GM19468 (cell line): ENCODE data around the gene IRAK2.
A peak's percentile ranks its signal among the peaks of the same experiment; 100 is the strongest.

Experiments used
- ATAC-seq: cut with Tn5 transposase; IDR thresholded peaks from one replicate; pipeline ENCODE4 v1.9.1; 2021; ENCODE audit warnings: mild to moderate bottlenecking, moderate library complexity, moderate number of reproducible peaks; ENCODE audit not compliant: unreplicated experiment; ENCODE audit errors: extremely low read depth

The IRAK2 gene

DNA sequence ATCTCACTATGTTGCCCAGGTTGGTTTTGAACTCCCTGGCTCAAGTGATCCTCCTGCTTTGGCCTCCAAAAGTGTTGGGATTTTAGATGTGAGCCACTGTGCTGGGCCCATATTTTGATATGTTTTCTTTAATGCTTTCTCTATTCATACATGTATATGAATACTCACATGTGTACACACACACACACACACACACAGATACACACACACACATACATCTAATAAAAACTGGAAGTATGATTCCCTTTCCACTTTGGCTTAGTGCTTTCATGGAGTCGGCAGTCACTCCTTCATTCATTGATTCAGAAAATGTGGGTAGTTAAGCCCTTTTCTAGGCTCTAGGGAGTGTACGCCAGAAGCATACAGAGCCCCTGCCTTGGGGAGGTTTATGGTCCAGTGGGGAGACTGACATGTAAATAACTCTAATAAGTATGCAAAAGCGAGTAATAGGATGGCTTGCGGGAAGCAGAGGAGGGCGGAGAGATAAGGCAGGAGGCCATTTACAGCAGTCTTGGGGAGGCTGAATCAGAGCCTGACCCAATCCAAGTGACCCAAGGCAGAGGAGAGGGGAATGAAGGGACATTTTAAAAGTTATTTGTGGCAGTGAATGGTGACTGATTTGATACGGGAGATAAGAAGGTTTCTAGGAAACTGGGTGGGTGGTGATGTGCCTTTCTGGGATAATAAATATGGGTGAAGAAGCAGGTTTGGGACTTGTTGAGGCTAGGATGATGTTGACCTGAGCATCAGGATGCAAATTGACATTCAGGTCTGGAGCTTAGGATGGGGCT is 51.1 kb downstream of the IRAK2 start:
- ATAC-seq: no peak

DNA sequence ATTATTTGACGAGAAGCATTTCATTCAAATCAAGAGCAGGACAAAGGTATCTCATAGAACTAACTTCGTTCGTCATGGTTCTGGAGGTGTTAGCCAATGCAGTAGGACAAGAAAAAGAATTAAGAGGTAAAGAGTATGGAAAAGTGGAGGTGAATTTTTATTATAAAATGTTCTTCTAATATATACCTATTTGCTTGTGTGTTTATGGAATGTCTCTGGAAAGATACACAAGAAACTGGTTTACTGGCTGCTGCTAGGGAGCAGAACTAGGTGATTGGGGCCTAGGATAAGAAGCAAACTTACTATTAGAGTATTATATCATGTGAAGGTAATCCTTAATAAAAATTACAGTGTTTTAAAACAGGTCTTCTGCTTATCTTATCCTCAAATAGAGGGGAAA is 52.6 kb downstream of the IRAK2 start:
- ATAC-seq: no peak

- ATAC-seq: no peak
Observed at GRCh38 chr3:10219737-10220136, 55.0 kb downstream of the IRAK2 start.

- ATAC-seq: peak; percentile 40
Observed at GRCh38 chr3:10223676-10224639, 59.2 kb downstream of the IRAK2 start.

DNA sequence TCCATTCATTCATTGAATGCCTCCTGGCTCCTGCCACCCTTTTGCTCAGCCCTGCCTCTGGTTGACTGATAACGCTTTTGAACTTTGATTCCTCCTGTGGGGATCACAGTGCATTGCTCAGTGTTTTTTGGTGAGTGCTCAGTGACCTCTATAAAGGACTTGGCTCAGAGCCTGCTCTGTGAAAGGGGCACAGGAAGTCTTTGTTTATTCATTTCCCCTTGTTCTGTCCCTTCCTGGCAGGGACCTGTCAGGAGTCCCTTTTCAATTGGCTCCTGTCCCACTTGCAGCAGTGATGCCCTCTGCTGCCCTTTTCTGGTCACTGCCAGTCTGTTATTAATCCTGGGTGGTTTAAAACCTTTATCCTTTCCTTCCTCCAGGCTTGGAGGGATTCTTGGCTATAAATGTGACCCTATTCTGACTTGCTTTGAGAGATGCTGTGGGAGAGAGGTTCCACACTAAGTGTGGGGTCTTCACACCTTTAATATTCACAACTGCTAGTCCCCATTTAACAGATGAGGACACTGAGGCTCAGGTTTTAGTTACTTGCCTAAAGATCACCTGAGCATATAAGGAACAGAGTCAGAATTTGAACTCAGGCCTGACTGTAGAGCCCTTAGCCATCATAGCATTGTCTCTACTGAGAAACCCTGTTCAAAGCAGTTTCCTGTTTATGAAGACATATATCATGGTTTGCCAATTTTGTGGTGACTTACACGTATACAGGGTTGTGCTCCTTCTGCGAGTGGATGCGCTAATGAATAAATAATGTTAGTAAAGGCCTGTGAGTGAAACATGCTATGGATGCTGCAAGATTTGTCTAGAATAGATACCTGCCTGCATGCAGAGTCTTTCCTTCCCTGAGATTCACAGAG is 60.3 kb downstream of the IRAK2 start:
- ATAC-seq: no peak

DNA sequence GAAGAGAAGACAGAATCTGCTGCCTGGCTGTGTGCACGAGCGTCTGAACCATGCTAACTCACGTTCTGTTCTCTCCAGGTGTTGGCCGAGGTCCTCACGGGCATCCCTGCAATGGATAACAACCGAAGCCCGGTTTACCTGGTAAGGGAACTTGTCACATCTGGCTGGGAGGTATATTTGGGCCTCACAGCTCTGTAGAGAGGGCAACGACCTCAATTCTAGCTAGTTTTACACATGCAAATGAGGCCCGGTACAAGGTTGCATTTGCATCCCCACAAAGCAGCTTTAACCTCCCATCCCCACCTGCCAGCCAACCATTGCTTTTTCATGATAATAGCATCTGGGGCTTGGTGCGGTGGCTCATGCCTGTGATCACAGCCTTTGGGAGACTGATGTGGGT is 61.6 kb downstream of the IRAK2 start:
- no peak for ATAC-seq

DNA sequence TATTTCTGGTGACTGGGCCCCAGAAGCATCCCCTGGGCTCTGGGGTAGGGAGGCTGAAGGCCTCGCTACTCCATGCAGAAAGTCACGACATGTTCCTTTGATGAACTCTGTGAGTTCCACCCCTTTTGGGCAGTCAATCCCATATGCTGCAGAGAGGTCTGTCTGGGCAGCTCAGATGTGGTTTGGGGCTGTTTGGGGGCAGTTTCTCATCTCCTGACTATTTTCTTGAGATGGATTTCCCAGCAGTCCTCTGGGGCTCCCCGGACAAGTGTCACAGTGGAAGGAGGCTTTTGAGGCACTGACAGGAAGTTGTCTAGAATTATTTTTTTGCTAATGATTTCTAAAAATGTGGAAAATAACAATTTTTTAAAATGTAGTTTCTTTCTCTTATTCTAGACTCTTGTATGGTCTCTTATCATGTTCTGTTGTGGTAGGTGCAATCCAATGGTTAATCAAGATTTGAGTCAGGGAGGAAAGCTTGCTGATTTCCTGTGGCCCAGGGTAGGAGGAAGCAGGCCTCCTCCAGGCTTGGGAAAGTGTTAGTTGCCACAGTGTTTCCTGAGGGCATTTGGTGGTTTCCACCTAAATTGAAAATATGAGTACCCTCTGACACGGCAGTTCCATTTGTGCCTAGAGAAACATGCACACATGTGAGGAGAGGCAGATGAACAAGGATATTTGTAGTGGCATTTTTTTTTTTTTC is 63.7 kb downstream of the IRAK2 start:
- ATAC-seq: no peak

GRCh38 chr3:10229576-10229975 is 64.9 kb downstream of the IRAK2 start:
- ATAC-seq: no peak

DNA sequence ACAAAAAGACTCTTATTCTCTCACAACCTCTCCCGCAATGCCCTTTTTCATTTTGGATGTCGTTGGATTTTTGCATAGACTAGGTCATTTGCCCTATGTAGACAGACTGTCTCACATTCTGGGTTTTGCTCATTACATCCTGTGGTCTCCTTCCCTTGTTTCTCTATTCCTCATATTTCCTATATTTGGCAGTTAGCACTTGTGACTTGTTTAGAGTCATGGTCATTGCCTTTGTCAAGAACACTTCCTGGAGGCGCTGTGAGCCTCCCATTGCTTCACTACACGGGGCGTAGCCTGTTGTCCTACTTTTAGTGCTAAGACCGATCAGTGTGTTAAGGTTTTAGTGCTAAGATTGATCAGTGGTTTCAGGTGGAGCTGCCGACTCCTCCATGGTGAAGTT is 67.4 kb downstream of the IRAK2 start:
- ATAC-seq: no peak

DNA sequence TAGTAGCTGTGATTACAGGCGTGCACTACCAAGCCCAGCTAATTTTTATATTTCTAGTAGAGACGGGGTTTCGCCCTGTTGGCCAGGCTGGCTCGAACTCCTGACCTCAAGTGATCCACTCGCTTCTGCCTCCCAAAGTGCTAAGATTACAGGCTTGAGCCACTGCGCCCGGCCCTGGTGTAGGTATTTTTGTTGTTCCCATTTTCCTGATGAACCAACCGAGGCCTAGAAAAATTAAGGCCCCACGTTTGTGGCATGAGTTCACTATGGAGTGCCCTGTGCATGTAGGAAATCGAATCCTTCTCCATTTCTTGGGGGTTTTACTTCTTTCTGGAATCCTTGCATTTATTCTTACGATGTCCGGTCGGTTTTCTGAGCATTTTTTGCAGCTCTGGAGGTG is 69.3 kb downstream of the IRAK2 start:
- ATAC-seq: no peak

DNA sequence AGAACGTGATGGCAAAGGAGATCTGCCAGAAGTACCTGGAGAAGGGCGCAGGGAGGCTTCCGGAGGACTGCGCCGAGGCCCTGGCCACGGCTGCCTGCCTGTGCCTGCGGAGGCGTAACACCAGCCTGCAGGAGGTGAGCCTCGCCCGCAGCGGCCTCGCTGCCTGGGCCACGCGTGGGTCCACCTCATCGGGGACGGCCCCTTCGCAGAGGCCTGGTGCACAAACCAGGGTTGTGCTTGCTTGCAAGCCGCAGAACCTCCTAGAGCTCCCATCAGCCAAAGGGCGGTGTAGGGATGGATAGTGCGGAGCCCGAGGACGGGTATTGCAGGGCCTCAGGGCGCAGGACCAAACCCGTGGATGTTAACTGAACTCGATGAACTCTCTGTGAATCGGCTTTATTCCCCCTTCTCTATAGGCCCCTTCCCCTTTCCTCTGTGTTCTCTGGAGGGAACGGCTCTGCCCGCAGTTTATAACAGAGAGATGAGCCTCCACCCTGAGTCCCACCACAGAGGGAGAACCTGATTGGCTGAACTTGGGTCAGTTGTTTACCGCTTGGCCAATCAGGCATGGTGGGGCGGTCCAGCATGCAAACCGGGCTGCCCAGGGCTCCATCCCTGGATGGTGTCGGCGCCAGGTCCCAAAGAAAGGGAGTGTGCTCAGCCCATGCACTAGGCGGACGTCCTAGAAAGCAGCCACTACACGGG is 70.0 kb downstream of the IRAK2 start:
- no peak for ATAC-seq

DNA sequence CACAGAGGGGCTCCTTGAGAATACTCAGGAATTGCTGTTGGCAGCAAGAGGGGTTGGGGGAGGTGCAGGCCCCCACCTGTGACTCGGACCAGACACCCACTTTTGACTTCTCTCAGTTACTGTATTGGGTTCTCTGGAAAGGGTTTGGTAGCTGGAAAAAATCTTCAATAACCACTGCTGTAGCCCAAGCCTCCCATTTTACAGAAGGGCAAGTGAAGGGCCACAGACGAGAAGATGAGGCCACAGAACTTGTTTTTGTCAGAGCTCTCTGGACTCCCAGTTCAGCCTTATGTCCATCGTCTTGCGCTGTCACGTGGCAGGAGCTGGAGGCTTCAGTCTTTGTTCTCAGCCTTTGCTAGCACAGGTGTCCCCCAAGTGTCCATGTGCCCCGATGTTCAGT is 70.8 kb downstream of the IRAK2 start:
- no peak for ATAC-seq

DNA sequence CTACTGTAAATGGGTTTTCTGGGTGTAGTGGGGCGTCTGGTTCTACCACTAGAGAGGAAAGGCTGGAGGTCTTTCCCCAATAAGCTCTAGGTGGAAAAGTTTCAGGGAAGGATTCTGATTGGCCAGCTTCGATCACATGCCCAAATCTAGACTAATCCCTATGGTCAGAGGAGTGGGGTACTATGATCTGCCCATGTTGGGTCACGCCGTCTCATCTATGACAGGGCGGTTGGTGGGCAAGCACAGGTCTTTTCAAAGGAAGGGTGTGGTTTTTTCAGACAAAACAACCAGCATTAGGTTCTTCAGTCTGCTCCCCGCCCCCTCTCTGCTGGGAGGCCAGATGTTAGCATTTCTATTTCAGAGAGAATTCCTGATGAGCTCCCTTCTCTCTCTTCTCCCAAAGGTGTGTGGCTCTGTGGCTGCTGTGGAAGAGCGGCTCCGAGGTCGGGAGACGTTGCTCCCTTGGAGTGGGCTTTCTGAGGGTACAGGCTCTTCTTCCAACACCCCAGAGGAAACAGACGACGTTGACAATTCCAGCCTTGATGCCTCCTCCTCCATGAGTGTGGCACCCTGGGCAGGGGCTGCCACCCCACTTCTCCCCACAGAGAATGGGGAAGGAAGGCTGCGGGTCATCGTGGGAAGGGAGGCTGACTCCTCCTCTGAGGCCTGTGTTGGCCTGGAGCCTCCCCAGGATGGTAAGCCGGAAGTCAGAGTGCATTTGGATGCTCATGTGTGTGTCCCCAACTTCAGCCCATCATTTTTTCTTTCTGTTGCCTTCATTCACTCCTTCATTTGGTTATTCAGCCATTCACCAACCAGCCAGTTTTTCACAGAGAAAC is 73.8 kb downstream of the IRAK2 start:
- no peak for ATAC-seq

DNA sequence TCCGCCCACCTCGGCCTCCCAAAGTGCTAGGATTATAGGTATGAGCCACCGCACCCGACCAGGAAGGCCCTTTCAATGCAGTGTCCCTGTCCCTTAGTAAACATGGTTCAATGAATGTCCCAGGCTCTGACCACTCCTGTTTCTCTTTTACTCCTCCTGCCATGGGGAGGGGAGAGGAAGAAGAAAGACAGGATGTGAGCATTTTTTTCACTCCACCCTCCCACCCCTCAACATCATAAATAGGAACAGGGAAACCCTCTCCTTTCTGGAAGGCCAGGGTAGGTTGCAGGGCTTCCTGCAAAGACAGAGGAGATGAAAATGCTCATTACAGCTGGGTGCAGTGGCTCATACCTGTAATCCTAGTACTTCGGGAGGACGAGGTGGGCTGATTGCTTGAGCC is 76.1 kb downstream of the IRAK2 start:
- no peak for ATAC-seq

DNA sequence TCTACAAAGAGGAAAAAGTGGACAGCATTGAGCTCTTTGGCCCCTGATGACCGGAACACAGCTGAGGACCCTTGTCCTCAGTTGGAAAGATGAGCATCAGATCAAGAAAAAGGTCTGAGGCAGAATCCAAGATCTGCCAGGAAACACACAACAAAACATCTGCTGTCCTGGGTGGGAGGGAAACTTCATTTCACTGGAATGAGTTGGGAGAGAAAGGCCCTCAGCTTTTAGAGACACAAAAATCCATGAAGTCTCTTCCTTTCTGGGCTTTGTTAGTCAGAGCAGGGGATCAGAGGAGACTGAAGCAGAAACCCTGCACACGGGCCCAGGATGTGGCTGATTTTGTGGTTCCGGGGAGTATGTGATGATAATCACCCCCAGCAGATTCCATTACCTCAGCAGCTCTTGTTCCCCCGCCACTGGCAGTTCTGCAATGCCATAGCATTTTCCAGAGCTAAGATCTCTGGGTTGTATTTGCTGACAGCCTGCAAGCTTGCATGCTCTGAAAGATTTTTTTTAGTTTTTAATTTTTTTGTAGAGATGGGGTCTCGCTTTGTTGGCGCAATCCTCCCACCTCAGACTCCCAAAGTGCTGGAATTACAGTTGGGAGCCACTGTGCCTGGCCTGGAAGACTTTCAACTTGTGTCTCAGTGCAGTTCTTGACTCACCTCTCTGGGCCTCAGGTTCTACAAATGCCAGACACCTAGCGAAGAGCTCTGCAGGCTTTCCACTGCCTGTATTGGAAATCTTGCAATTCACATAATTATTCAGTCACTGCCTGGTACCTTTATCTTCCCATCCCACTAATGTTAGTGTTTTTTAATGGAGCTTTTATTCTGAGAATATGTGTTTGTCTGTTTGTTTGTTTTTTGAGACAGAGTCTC is 77.7 kb downstream of the IRAK2 start:
- ATAC-seq: no peak

DNA sequence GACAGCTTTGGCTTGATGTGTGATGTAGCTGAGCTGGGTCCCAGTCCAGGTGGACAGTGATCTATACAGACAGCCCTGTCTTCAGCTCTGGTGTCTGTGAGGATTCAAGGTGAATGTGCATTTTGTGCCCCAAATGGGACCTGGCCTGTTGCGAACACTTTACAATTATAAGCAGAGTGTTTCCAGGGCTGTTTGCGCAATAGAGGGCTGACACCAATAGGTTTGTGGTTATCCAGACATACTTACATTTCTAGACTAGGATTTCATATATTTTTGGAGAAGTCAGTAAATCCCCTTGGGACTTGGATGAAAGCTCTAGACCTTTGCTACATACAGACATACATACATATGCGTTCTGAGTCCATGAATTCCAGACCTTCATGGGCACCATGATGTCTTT is 79.3 kb downstream of the IRAK2 start:
- ATAC-seq: no peak

- ATAC-seq: no peak
Observed at GRCh38 chr3:10245081-10245712, 80.5 kb downstream of the IRAK2 start.
